Neutrophil (primary cell): Measurements from ENCODE around the gene LIFR.

Source experiments
- H3K27ac ChIP-seq: fragments of 200-600 bp; sonication (generic); 2 replicates; pipeline ENCODE4 v1.5.1; 2016; ENCODE audit warnings: mild to moderate bottlenecking, moderate library complexity
- H3K27me3 ChIP-seq: fragments of 200-600 bp; sonication (generic); 2 replicates; pipeline ENCODE4 v1.6.0; 2016; ENCODE audit warnings: mild to moderate bottlenecking
- H3K36me3 ChIP-seq: fragments of 200-600 bp; sonication (generic); 2 replicates; pipeline ENCODE4 v1.5.1; 2017
- H3K4me1 ChIP-seq, 2 experiments: fragments of 200-600 bp in 1 of 2; sonication (generic) in 1 of 2; 1 replicate in 1 of 2; 2 replicates in 1 of 2; pipeline versions ENCODE4 v1.5.1 to v1.6.1; 2013 to 2016; ENCODE audit warnings: low read depth in 1 of 2, low read length in 1 of 2, mild to moderate bottlenecking in 1 of 2, moderate library complexity in 1 of 2; ENCODE audit not compliant: control insufficient read depth in 1 of 2, insufficient read depth in 1 of 2
- H3K4me3 ChIP-seq, 2 experiments: fragments of 200-600 bp in 1 of 2; sonication (generic) in 1 of 2; 1 replicate in 1 of 2; 2 replicates in 1 of 2; pipeline ENCODE4 v1.5.1; 2013 to 2016; ENCODE audit warnings: low read depth in 1 of 2, low read length in 1 of 2, mild to moderate bottlenecking in 1 of 2, moderate library complexity in 1 of 2
- H3K9me3 ChIP-seq: fragments of 200-600 bp; sonication (generic); 2 replicates; pipeline ENCODE4 v1.5.1; 2016
- TF ChIP-seq, protein P1 (sequence below): fragments of 200-600 bp; sonication (generic); IDR thresholded peaks from 2 replicates; pipeline ENCODE4 v1.5.1; 2016; ENCODE audit warnings: antibody characterized with exemption

The LIFR gene

DNA sequence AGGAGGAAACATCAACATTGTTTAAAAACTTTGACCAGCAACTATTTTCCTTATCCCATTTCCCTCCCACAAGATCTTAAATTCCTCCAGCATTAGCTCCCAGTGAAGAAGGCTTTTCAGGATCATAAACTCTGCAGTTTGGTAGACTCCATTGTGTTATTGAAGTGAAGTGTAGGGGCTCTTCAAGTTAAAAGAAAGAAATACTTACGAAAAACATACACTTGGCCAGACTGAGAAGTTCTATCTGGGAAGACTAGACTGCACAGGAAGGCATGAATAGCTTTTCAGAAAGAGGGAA, 22.3 kb downstream of the LIFR start:
- Histone ChIP-seq H3K36me3 (no peaks in the 10 kb centered on the region), H3K9me3 (no peaks in the 10 kb centered on the region), H3K4me1 (no peaks in the 10 kb centered on the region), H3K27ac (no peak overlapping the region), H3K27me3 (no peaks in the 10 kb centered on the region), H3K4me3 (no peak overlapping the region)
- TF ChIP-seq, protein P1, sequence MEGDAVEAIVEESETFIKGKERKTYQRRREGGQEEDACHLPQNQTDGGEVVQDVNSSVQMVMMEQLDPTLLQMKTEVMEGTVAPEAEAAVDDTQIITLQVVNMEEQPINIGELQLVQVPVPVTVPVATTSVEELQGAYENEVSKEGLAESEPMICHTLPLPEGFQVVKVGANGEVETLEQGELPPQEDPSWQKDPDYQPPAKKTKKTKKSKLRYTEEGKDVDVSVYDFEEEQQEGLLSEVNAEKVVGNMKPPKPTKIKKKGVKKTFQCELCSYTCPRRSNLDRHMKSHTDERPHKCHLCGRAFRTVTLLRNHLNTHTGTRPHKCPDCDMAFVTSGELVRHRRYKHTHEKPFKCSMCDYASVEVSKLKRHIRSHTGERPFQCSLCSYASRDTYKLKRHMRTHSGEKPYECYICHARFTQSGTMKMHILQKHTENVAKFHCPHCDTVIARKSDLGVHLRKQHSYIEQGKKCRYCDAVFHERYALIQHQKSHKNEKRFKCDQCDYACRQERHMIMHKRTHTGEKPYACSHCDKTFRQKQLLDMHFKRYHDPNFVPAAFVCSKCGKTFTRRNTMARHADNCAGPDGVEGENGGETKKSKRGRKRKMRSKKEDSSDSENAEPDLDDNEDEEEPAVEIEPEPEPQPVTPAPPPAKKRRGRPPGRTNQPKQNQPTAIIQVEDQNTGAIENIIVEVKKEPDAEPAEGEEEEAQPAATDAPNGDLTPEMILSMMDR, result no peak

DNA sequence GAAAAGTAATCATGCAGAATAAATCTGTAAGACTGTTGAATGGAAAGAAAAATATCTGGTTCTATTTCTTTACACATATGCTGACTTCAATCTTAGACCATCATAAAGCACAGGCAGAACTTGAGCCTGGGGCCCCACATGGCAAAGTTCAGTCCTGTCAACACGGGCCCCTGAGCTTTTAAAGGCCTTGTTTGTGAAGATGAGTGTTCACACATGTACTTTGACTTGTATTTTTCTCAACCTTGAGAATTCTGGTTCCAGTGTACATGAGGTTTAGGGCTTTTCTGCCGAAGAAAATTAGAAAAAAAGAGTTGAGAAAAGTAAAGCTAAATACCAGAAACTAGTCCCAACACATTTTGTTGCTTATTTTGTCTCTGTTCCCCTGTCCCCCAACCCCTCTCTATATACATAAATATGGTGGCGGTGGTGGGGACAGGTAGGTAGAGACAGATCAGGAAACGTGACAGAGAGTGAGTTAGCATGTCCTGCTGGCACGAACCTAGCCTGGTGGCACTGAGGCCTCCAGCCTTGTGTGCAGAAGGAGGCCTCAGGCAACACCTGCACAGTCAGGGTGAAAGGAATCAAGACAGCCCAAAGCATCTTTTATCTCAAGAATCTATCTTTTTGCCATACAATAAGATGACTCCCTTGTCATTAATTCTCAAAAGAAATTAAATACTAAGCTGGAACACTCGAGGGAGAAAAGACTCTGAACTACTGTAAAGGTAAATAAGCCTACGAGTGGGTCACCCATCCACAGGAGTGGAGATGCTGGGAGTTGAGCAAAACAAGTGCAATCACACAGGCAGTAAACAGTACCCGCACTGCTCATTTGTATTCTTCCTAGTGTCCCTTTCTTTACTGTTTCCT, 22.9 kb downstream of the LIFR start:
- Histone ChIP-seq H3K9me3 (no peaks in the 10 kb centered on the region), H3K4me1 (no peaks in the 10 kb centered on the region), H3K36me3 (no peaks in the 10 kb centered on the region), H3K4me3 (no peak overlapping the region), H3K27ac (no peak overlapping the region), H3K27me3 (no peaks in the 10 kb centered on the region)
- TF ChIP-seq, protein P1, result no peak

DNA sequence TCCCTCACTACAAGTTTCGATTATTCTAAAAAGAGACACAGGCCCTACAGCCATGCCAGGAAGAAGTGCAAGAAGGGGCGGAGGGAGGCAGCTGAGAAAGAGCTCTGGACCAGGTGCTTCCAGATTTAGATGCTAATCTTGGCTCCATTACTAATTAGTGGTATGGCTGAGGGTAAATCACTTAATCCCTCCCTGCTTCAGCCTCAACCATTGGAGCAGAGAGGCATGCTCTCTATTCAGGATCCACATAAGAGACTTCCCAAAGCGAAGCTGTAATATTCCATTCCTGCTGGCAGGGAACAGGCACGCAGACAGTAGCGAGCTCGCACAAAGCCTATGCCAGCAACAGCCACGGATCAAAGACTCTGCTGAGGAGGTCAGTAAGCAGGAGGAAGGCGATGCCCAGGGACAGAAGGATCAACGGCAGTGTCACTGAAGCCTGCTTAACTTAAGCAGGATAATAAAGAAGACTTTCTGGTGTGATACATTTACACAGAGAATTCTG, 24.2 kb downstream of the LIFR start:
- TF ChIP-seq, protein P1, result no peak
- Histone ChIP-seq H3K9me3 (no peaks in the 10 kb centered on the region), H3K4me3 (no peak overlapping the region), H3K27me3 (no peaks in the 10 kb centered on the region), H3K4me1 (no peaks in the 10 kb centered on the region), H3K36me3 (no peaks in the 10 kb centered on the region), H3K27ac (no peak overlapping the region)

DNA sequence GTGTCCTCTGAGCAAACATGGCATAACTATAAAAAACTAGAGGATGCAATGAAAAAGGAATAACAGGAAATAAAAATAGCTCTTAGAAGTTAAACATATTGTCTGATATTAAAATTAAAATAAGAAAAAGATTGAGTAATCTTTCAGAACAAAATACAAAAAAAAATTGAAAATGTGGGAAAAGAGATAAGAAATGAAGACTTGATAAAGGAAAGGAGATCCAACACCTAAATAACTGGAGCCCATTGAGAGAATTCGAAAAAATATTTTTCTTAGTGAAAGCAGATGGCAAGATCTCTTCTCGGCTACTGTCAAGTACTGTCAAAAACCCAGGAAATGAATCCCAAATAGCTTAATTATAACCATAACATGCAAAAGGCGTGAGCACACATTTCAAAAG, 24.9 kb downstream of the LIFR start:
- TF ChIP-seq, protein P1, result no peak
- Histone ChIP-seq H3K4me3 (no peak overlapping the region), H3K36me3 (no peaks in the 10 kb centered on the region), H3K9me3 (no peaks in the 10 kb centered on the region), H3K4me1 (no peaks in the 10 kb centered on the region), H3K27ac (no peak overlapping the region), H3K27me3 (no peaks in the 10 kb centered on the region)

DNA sequence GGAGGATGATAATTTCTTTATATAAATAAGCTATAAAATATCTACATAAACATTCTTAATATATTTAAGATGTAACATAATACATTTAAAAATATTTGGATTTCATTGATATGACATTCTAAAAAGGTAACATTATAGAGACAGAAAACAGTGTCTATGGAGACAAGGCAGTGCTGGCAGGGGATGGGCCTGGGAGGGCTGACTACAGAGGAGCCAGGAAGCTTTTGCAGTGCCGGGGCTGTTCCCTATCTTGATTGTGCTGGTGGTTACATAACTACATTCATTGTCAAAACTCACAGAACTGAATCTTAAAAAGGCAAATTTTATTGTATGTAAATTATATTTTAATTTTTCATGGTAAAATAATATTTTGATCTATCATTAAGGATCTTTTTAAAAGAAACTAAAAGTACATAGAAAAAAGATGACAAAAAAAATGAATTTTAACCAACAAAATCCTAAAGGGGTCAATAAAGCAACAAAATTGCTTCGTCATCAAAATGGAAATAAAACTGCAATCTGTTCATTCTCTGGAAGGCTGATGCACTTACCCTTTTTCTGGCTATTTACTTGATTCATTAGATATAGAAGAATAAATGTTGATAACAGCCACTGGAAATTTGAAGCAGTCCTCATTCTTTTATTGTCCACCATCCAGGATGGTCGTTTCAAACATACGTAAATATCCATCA, 26.3 kb downstream of the LIFR start:
- Histone ChIP-seq H3K36me3 (no peaks in the 10 kb centered on the region), H3K9me3 (no peaks in the 10 kb centered on the region), H3K27ac (no peak overlapping the region), H3K4me1 (no peaks in the 10 kb centered on the region), H3K4me3 (no peak overlapping the region), H3K27me3 (peaks cover 5% of the 10 kb centered on the region)
- TF ChIP-seq, protein P1, result no peak
